GM19035 (cell line): Measurements from ENCODE around the gene BBS4.

Source experiments
- ATAC-seq: cut with Tn5 transposase; IDR thresholded peaks from one replicate; pipeline ENCODE4 v1.9.1; 2021; ENCODE audit not compliant: unreplicated experiment

The BBS4 gene

GRCh38 chr15:72758182-72758581, 72.2 kb downstream of the BBS4 start:
- ATAC-seq: no peak

- no peak for ATAC-seq
These were observed 74.7 kb downstream of the BBS4 start for GRCh38 chr15:72760590-72761260.

- no peak for ATAC-seq
These were observed 78.6 kb downstream of the BBS4 start for GRCh38 chr15:72764656-72765055.

DNA sequence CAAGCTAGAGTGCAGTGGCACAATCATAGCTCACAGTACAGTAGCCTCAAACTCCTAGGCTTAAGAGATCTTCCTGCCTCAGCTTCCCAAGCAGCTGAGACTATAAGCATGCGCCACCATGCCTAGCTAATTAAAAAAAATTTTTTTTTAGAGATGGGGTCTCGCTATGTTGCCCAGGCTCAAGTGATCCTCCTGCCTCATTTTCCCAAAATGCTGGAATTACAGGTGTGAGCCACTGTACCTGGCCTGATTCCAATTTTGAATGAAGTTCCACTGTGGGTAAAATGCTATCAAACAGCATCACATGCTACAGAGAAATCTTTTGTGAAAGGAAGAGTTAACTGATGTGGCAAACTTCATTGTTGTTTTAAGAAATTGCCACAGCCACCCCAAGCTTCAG, 80.0 kb downstream of the BBS4 start:
- no peak for ATAC-seq

- no peak for ATAC-seq
These were observed 80.8 kb downstream of the BBS4 start for GRCh38 chr15:72766780-72767179.

- ATAC-seq: no peak
These were observed 84.8 kb downstream of the BBS4 start for GRCh38 chr15:72770673-72771328.

- ATAC-seq: no peak
These were observed 85.3 kb downstream of the BBS4 start for GRCh38 chr15:72771329-72771725.

DNA sequence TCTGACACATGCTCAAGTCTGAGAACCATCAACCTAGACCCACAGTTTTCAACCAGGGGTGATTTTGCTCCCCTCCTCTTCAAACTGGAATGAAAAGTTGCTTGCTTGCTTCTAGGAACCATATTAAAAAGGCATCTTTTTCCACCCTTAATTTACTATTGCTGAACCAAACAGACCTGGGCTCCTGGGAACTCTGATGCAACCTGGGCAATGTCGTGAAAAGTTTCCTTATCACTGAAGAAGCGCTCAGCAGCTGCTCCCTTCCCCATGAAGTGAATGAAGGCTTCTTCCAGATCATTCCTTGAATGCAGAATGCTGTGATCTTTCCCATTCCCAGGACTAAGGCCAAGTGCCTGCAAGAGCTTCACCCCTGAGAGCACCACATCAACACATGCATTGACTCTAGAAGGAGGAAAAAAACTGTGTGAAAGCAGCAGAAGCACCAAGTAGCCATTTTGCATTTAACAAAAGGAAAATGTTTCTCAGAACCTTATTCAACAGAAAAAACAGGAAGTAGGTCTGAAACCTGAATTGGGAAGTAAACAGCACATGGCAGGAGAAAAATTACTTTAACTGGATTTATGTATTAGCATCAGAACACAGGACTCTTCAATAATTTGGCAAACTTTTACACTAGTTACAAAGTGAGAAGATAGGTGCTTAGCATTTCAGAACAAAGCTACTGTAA, 88.8 kb downstream of the BBS4 start:
- no peak for ATAC-seq

DNA sequence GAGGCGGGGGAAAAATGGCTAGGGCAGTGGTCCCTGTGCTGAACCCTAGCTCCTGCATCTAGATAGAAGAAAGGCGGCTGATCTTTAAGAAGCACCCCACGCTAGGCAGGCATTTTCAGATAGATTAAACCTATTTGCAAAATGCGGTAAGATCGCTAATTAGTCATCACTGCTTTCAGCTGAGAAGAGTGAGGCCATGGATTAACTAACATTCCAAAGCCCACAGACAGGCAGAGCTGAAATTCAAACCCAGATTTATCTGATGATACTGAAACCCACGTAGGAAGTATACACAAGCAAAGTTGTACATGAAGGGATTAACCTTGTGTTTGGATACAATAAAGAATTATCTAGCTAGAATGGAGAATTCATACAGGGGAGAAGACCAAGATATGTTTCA, 92.8 kb downstream of the BBS4 start:
- no peak for ATAC-seq

- ATAC-seq: no peak
These were observed 95.6 kb downstream of the BBS4 start for GRCh38 chr15:72781631-72782030.

DNA sequence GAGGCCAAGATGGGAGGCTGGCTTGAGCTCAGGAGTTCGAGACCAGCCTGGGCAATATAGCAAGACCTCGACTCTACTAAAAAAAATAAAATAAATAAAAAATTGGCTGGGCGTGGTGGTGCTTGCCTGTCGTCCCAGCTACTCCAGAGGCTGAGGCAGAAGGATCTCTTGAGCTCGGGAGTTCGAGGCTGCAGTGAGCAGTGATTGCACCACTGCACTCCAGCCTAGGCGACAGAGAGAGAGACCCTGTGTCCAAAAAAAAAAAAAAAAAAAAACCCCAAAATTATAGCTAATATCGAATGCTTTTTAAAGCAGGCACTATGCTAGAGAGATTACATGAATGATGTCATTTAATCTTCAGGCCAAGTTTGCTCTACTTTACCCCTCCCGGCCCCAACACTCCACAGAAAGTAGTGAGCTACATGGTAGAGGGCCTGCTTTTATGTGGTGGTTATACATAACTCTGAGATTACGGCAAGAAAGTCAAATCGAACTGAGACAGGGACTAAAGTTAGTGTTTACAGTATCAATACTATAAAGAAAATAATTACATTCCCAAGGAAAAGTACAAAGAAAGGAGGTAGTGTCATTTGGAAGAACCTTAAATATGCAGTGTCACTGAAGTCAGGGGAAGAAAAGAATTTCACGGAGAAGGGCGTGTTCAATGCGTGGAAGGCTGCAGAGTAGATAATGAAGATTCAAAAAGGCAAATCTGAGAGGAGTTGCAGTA, 96.4 kb downstream of the BBS4 start:
- ATAC-seq: no peak

- peak; percentile 43 for ATAC-seq
These were observed 97.1 kb downstream of the BBS4 start for GRCh38 chr15:72783004-72783639.

DNA sequence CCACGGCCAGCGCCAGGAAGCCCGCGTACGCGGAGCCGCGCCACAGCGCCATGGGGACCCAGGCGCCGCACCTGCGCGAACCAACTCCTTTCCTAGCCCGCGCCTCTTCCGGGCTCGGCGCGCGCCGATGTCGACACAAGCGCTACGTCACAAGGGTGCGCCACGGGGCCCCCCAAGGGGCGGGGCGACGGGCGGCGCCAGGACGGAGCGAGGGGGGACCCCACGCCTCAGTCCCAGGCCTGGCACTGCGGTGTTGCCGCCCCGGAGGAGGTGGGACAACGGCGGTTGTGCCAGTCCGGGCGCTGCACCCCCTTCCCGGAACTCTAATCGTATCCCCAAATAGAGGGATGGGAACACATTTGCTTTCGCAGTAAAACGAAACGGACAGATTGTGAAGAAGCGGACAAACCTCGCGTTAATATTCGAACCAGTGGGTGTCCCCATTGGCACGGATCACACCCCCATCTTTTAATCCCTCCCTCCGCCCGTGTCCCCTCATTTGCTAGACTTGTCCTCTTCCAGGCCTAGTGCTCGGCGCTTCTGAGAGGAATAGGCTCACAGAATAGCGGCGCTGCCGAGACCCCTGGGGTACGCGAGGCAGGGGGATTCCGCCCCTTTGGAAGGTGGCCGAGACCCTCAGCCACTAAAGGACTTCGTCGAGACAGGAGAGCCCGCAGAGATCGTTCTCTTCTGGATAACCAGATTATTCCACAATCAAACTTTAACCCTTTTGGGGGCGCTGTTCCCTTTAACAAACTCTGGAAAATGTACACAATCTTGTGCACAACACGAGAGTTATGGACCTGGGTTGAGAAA, 97.8 kb downstream of the BBS4 start, which contains the start of gene ADPGK:
TSS of gene ADPGK (minus strand) at position 119 of the 816 bp plus-strand sequence. CDS start at position 52, 67 bp downstream.
- ATAC-seq: peak; percentile 82

- no peak for ATAC-seq
These were observed 98.5 kb downstream of the BBS4 start for GRCh38 chr15:72784456-72784876.

- ATAC-seq: no peak
These were observed 99.4 kb downstream of the BBS4 start for GRCh38 chr15:72785432-72785831.

GRCh38 chr15:72785841-72786240, 99.8 kb downstream of the BBS4 start:
- no peak for ATAC-seq

- no peak for ATAC-seq
These were observed 100.2 kb downstream of the BBS4 start for GRCh38 chr15:72786242-72786641.

GRCh38 chr15:72786676-72787345, 100.8 kb downstream of the BBS4 start:
- ATAC-seq: no peak

DNA sequence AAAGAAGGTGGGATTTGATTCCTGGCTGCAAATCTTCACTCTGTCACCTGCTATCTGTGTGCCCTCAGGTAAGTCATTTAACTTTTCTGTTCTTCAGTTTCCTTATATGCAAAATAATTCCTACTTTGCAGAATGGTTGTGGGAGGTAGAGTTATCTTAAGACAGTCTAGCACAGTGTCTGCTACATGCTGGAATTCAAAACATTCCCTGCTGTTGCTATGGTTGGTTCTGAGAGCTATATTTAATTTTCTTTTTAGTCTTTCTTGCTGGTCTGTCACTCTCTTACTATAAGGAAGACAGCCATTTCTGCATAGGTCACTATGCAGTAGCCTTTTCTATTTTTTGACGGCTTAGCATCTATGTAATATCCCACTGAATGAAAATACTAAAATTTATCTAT, 101.5 kb downstream of the BBS4 start:
- no peak for ATAC-seq
